Measurements from ENCODE around the gene PTGS1.

PTGS1 gene

DNA sequence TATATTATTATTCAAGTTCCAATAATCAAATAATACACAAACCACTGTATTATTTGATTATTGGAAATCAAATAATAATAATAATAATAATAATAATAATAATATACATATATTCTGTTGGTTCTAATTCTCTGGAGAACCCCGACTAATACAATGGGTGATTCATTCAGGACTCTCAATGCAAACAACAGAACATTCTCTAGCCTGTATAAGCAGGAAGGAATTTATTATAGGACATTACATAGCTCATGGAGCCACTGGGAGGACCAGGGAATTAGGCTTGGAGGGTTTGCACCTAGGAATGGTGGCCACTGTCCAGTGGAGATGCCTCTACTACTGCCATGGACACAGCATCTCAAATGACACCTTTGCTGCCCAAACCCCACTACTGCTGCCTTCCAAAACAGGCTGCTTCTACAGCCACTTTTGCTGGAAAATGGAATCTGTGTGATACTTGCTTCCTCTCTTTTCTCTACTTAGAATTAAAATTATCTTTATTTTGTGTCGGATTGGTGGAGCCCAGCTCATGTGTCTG, 25.9 kb downstream of the PTGS1 start:
- no peak overlapping the region for H3K4me3 ChIP-seq (replicated peaks; ENCODE audit: low read depth, low read length)
- no peak for DNase-seq (ENCODE audit: extremely low read depth, low read depth)
- TF ChIP-seq, protein P1, sequence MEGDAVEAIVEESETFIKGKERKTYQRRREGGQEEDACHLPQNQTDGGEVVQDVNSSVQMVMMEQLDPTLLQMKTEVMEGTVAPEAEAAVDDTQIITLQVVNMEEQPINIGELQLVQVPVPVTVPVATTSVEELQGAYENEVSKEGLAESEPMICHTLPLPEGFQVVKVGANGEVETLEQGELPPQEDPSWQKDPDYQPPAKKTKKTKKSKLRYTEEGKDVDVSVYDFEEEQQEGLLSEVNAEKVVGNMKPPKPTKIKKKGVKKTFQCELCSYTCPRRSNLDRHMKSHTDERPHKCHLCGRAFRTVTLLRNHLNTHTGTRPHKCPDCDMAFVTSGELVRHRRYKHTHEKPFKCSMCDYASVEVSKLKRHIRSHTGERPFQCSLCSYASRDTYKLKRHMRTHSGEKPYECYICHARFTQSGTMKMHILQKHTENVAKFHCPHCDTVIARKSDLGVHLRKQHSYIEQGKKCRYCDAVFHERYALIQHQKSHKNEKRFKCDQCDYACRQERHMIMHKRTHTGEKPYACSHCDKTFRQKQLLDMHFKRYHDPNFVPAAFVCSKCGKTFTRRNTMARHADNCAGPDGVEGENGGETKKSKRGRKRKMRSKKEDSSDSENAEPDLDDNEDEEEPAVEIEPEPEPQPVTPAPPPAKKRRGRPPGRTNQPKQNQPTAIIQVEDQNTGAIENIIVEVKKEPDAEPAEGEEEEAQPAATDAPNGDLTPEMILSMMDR (IDR thresholded peaks at IDR 0.05; ENCODE audit: low read depth, low read length, missing control alignments): no peak

DNA sequence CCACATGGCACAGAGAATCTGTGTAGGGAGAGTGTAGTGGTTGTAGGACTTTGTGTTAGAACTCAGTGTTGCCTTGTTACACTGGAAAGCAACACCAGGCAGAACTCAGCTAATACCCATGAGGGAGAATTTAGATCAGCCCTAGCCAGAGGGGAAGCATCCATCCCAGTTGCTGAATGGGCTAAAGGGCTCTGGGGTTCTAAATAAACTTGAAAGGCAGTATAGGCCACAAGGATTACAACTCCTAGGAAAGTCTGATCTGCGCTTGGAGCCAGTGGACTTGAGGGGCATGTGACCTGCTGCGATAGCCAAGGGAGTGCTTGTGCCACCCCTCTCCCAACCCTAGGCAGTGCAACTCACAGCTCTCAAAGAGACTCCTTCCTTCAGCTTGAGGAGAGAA, 26.9 kb downstream of the PTGS1 start:
- H3K4me3 ChIP-seq (replicated peaks; ENCODE audit: low read depth, low read length): no peak overlapping the region
- DNase-seq (ENCODE audit: extremely low read depth, low read depth): no peak
- TF ChIP-seq, protein P1 (IDR thresholded peaks at IDR 0.05; ENCODE audit: low read depth, low read length, missing control alignments): no peak

DNA sequence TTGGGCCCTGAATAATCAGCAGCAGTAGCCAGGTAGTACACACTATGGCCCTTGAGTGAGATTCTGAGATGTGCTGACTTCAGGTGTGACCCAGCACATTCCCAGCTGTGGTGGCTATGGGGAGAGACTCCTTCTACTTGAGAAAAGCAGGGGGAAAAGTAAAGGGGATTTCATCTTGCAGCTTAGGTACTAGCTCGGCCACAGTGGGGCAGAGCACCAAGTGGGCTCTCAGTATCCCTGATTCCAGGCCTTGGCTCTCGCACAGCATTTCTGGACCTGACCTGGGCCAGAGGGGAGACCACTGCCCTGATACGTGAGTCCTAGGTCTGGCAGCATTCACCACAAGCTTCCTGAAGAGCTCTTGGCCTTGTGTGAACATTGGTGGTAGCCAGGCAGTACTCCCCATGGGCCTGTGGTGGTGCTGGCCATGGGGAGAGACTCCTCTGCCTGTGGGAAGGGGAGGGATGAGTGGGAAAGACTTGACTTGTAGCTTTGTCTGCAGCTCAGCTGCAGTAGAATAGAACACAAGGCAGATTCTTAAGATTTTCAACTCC, 27.6 kb downstream of the PTGS1 start:
- no peak for DNase-seq (ENCODE audit: extremely low read depth, low read depth)
- no peak overlapping the region for H3K4me3 ChIP-seq (replicated peaks; ENCODE audit: low read depth, low read length)
- TF ChIP-seq, protein P1 (IDR thresholded peaks at IDR 0.05; ENCODE audit: low read depth, low read length, missing control alignments): no peak

DNA sequence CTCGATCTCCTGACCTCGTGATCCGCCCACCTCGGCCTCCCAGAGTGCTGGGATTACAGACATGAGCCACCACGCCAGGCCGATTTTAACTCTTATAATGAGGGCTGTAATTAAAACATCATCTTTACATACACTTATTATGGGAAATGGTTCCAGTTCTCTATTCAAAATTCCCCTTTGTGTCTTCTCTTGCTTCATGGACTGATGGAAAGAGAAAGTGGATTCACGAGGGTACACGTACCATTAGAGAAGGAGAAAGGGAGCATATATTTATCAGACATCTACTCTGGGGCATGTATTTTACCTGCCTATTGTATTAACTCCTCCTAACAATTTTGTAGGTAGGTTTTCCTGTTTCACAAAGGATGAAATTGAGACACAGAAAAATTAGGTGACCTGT, 31.1 kb downstream of the PTGS1 start:
- DNase-seq (ENCODE audit: extremely low read depth, low read depth): no peak
- H3K4me3 ChIP-seq (replicated peaks; ENCODE audit: low read depth, low read length): no peak overlapping the region
- TF ChIP-seq, protein P1 (IDR thresholded peaks at IDR 0.05; ENCODE audit: low read depth, low read length, missing control alignments): no peak

DNA sequence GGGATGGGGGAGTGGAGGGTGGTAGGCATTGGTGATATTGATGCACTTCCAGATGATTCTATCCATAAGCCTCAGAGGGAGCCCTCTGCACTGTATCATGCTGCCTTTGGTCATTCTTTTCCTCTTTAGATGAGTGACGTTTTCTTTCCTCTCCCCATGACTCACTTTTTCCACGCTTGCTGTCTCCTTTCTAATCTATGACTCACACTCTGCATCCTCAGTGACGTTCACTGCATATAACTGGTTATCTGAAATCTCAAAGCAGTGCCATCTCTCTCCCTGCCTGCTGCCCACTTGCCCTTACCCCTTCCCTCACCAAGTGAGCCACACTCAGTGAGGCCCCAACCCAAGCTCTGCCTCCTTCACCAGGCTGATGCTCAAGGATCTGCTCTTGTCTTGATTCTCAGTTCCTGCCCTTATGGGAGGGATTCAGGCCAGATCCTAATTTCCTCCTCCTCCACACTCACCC, 31.6 kb downstream of the PTGS1 start:
- TF ChIP-seq, protein P1 (IDR thresholded peaks at IDR 0.05; ENCODE audit: low read depth, low read length, missing control alignments): no peak
- H3K4me3 ChIP-seq (replicated peaks; ENCODE audit: low read depth, low read length): no peak overlapping the region
- peak; percentile 98 for DNase-seq (ENCODE audit: extremely low read depth, low read depth)

DNA sequence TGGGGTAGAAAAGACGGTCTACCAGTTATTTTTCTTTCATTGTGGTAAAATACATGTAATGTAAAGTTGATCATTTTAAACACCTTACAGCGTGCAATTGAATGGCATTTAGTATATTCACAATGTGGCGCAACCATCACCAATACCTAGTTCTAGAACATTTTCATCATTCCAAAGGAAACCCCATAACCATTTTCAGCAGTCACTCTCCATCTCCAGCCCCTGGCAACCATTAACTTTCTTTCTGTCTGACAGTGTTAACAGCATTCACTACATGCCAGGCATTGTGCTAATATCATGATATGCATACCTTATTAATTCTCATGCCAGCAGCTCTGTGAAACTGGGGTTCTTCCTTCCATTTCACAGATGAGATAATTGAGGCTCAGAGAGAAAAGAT, 32.0 kb downstream of the PTGS1 start:
- DNase-seq (ENCODE audit: extremely low read depth, low read depth): no peak
- TF ChIP-seq, protein P1 (IDR thresholded peaks at IDR 0.05; ENCODE audit: low read depth, low read length, missing control alignments): no peak
- H3K4me3 ChIP-seq (replicated peaks; ENCODE audit: low read depth, low read length): no peak overlapping the region

Measured in HFF-Myc (cell line).